AG08395 (cell line): ENCODE measurements around the gene INO80.
"Not testable (repeated sequence)": the region's sequence is repeated elsewhere in the genome, so short reads cannot be mapped to it uniquely, and the experiment has no call there.

Experiments
- DNase-seq: peaks from one replicate; pipeline ENCODE4 v3.0.0; 2012; ENCODE audit warnings: mixed read lengths, low spot score

INO80 gene, protein sequence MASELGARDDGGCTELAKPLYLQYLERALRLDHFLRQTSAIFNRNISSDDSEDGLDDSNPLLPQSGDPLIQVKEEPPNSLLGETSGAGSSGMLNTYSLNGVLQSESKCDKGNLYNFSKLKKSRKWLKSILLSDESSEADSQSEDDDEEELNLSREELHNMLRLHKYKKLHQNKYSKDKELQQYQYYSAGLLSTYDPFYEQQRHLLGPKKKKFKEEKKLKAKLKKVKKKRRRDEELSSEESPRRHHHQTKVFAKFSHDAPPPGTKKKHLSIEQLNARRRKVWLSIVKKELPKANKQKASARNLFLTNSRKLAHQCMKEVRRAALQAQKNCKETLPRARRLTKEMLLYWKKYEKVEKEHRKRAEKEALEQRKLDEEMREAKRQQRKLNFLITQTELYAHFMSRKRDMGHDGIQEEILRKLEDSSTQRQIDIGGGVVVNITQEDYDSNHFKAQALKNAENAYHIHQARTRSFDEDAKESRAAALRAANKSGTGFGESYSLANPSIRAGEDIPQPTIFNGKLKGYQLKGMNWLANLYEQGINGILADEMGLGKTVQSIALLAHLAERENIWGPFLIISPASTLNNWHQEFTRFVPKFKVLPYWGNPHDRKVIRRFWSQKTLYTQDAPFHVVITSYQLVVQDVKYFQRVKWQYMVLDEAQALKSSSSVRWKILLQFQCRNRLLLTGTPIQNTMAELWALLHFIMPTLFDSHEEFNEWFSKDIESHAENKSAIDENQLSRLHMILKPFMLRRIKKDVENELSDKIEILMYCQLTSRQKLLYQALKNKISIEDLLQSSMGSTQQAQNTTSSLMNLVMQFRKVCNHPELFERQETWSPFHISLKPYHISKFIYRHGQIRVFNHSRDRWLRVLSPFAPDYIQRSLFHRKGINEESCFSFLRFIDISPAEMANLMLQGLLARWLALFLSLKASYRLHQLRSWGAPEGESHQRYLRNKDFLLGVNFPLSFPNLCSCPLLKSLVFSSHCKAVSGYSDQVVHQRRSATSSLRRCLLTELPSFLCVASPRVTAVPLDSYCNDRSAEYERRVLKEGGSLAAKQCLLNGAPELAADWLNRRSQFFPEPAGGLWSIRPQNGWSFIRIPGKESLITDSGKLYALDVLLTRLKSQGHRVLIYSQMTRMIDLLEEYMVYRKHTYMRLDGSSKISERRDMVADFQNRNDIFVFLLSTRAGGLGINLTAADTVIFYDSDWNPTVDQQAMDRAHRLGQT (N-terminal part only)

GRCh38 chr15:41116116-41116961 is at the start of gene INO80:
Gene INO80 (minus strand): TSS chr15:41116280. CDS start chr15:41096310, 19,970 bp downstream.
- peak; percentile 97 for DNase-seq

- DNase-seq, result no peak
Measured at GRCh38 chr15:41161736-41162135, 45.7 kb upstream of the INO80 start.

DNA sequence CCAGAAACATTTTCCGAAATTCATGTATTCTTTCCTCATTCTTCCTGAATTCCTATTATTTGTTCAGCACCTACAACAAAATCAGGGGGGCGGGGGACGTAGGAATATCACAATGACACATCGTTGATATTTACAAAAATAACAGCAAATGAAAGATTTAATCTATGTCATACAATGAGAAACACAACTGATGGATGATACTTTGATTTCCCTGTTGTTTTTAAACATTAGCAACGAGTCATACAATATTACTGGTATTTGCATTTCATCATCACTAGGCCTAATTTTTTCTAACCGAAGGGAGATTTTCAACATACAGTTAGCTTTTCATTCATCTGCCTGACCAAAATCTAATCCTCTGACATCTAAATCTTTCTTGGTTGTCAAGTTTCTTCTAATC is 45.3 kb upstream of the INO80 start:
- DNase-seq, result no peak

- DNase-seq, result no peak
Measured at GRCh38 chr15:41160639-41161315, 44.7 kb upstream of the INO80 start.

DNA sequence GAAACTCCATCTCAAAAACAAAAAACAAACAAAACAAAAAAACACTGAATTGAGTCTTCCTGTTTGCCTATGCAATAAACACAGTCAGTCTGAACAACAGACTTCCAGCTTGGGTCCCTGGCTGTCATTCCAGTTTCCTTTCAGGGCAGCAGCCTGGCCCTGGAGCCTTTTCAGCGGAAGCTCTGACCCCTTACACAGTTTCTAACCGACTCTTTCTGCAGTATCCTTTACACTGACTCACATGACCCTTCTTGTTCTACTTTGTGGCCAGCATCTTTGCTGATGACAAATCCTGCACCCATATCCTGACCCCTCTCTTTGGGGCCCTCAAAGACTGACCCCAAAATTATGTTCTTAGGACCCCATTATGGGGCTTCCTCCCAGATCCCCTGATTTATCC is 38.3 kb upstream of the INO80 start:
- DNase-seq, result no peak

DNA sequence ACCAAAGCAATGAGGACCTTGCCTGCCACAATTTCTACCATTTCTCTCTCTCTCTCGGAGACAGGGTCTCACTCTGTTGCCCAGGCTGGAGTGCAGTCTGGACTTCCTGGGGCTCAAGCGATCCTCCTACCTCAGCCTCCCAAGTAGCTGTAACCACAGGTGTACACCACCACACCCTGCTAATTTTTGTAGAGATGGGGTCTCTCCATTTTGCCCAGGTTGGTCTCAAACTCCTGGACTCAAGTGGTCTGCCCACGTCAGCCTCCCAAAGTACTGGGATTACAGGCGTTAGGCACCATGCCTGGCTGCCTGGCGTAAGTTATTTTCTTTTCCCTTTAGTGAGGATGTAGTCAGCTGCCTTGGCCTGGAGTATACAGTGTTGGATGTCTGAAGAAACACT is 37.7 kb upstream of the INO80 start:
- DNase-seq, result no peak

DNA sequence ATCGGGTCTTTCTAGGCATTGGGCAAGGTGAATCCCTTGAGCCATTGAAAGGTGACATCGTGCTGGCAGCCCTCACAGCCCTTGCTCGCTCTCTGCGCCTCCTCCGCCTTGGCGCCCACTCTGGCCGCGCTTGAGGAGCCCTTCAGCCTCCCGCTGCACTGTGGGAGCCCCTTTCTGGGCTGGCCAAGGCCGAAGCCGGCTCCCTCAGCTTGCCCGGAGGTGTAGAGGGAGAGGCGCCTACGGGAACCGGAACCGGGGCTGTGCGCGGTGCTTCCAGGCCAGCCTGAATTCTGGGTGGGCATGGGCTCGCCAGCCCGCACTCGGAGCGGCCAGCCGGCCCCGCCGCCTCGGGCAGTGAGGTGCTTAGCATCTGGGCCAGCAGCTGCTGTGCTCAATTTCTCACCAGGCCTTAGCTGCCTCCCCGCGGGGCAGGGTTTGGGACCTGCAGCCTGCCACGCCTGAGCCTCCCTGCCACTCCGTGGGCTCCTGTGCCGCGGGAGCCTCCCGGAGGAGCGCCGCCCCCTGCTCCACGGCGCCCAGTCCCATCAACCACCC is 35.4 kb upstream of the INO80 start:
- no peak for DNase-seq

DNA sequence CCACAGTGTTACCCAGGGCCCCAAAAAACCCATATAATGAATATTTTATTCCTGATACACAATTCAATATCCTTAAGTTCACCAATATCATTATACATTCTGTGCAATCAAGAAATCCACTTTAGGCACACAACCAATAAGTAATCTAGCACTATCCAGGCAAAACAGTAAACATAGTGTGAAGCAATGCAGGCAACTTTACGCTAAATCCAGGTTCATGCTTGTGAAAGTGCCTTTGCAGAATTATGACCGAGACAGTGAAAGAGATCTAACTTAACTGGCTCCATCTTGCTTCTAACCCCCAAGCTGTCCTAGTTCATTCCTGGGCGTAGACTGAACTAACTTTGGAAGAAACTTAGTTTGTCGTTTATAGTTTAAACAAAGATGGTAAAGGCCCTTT is 34.2 kb upstream of the INO80 start:
- DNase-seq, result no peak

DNA sequence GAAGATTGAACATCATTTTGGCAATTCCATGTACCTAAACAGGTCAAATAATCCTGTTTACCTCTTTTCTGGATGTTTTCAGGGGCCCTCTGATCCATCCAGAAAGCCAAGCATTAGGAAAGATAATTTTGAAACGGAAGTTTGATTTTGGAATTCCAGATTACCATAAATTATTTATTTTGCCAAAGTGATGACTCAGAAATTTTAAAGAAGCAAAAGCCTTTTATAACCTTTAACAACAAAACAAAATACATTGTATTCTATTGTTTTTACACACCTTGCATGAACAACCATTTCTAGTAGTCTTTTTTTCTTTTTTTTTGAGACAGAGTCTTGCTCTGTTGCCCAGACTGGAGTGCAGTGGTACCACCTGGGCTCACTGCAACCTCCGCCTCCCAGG is 32.0 kb upstream of the INO80 start:
- DNase-seq, result no peak

GRCh38 chr15:41139619-41140018 is 23.5 kb upstream of the INO80 start:
- DNase-seq, result no peak

DNA sequence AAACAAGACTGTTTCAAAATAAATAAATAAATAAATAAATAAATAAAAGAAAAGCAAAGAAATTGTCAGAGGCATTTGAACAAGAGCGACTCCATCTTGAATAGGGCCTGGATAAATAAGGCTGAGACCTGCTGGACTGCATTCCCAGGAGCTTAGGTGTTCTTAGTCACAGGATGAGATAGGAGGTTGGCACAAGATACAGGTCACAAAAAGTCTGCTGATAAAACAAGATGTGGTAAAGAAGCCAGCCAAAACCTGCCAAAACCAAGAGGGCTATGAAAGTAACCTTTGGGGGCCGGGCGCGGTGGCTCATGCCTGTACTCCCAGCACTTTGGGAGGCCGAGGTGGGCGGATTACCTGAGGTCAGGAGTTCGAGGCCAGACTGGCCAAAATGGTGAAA is 23.0 kb upstream of the INO80 start:
- not testable (repeated sequence) for DNase-seq

DNA sequence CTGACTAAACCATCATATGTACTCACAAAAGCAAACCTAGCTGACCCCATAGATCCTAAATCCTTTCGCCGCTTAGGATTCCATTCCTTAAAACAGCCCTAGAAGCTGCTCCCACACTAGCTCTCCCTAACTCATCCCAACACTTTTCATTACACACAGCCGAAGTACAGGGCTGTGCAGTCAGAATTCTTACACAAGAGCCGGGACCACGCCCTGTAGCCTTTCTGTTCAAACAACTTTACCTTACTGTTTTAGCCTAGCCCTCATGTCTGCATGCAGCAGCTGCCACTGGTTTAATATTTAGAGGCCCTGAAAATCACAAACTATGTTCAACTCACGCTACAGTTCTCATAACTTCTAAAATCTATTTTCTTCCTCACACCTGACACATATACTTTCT is 19.5 kb upstream of the INO80 start:
- DNase-seq, result not testable (repeated sequence)

DNA sequence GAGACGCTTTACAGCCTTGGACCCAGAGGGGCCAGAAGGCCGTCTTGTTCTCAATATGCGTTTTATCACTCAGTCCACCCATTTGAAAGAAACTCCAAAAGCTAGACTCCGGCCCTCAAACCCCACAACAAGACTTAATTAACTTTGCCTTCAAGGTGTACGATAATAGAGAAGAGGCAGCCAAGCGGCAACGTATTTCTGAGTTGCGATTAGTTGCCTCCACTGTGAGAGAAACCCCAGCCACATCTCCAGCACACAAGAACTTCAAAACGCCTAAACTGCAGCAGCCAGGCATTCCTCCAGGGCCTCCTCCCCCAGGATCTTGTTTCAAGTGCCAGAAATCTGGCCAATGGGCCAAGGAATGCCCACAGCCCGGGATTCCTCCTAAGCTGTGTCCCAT is 17.4 kb upstream of the INO80 start:
- no peak for DNase-seq

- not testable (repeated sequence) for DNase-seq
Measured at GRCh38 chr15:41132094-41132493, 16.0 kb upstream of the INO80 start.

GRCh38 chr15:41128174-41128902 is 12.3 kb upstream of the INO80 start:
- DNase-seq, result no peak

GRCh38 chr15:41125931-41126642 is 10.0 kb upstream of the INO80 start:
- DNase-seq, result no peak

DNA sequence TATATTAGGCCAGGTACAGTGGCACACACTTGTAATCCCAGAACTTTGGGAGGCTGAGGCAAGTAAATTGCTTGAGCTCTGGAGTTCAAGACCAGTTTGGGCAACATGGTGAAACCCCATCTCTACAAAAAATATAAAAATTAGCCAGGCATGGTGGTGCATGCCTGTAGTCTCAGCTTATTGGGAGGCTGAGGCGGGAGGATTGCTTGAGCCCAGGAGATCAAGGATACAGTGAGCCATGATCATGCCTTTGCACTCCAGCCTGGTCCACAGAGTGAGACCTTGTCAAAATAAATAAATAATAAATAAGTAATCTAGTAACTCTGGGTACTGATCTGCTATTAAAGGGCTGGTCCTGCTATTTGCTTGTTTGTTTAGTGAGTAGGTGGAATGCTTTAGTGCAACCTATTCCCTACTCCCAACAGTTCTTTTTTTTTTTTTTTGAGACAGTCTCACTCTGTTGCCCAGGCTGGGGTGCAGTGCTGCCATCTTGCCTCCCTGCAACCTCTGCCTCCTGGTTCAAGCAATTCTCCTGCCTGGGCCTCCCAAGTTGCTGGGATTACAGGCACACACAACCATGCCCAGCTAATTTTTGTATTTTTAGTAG is 9.1 kb upstream of the INO80 start:
- no peak for DNase-seq

DNA sequence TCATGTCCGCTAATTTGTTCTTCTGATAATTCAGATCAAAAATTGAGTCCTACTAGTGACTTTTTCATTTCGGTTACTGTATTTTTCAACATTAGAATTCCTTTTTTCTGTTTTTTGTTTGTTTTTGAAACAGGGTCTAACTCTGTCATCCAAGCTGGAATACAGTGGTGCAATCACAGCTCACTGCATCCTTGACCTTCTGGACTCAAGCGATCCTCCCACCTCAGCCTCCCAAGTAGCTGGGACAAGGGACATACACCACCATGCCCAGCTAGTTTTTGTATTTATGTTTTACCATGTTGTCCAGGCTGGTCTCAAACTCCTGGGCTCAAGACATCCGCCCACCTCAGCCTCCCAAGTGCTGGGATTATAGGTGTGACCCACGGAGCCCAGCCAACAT is 8.0 kb upstream of the INO80 start:
- no peak for DNase-seq

DNA sequence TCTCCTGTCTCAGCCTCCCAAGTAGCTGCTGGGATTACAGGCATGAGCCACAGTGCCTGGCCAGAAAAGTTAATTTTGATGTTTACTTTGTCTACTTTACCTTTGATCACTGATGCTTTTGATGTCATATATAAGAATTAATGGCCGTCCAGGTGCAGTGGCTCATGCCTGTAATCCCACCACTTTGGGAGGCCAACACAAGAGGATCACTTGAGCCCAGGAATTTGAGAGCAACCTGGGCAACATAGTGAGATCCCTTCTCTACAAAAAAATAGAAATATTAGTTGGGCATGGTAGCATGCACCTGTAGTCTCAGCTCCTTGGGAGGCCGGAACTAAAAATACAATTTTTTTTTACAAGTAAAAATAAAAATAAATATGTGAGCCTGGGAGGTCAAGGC is 6.8 kb upstream of the INO80 start:
- DNase-seq, result no peak
